HCT116 (cell line): ENCODE results near the gene FILIP1. TPM values are rescaled to one million over a fixed set of nuclear protein-coding genes. Genes with fewer than 3 reads are reported as not detected.

Experiments
- ATAC-seq: fragments of 200-7000 bp; cut with Tn5 transposase; 2 replicates; pipeline ENCODE4 v1.9.1; 2020; ENCODE audit warnings: mild to moderate bottlenecking, moderate library complexity
- BruUV-seq: library from RNA; stranded (reverse); fragments of 400-500 nt; replicated peaks from 2 replicates; lab custom pipeline; 2021; lab: Mats Ljungman, UMichigan
- CTCF ChIA-PET: fragments of 300-600 bp; sonication (Branson Sonifier 250); formaldehyde crosslinking; loops from one replicate; lab custom pipeline; 2021; ENCODE audit warnings: antibody characterized with exemption; lab: Charles Lee
- POLR2A ChIA-PET: fragments of 300-600, 350-600 bp; sonication (Branson Sonifier 250); formaldehyde crosslinking; loops from one replicate; lab custom pipeline; 2021; ENCODE audit warnings: antibody characterized with exemption; lab: Charles Lee
- RAD21 ChIA-PET, 2 experiments: fragments of 300-600 bp; sonication (Branson Sonifier 250); formaldehyde crosslinking; loops; one replicate each; lab custom pipeline; 2023; ENCODE audit warnings: low total read pairs in 2 of 2; ENCODE audit not compliant: uncharacterized antibody in 2 of 2, unreplicated experiment in 2 of 2, low non-redundant PET in 1 of 2; lab: Charles Lee
- DNase-seq: peaks from one replicate; pipeline ENCODE4 v3.0.0-alpha.2; 2010; ENCODE audit warnings: low read depth, low spot score
- H2AFZ ChIP-seq: fragments of 200-600 bp; shearing (Covaris generic), sonication (generic); 2 replicates; pipeline ENCODE4 v1.6.1; 2017; ENCODE audit warnings: low read depth, mixed run types, mixed read lengths, antibody characterized with exemption, low read length; ENCODE audit not compliant: poor library complexity, severe bottlenecking
- H3K27ac ChIP-seq: 2 replicates; pipeline ENCODE4 v1.5.1; 2012; ENCODE audit warnings: low read depth, low read length
- H3K27me3 ChIP-seq: fragments of 200-600 bp; sonication (generic); 2 replicates; pipeline ENCODE4 v1.6.1; 2016; ENCODE audit warnings: mixed run types, low read length, mixed read lengths; ENCODE audit not compliant: insufficient read depth
- H3K36me3 ChIP-seq, 2 experiments: fragments of 200-500 bp in 1 of 2; fragments of 200-600 bp in 1 of 2; sonication (Bioruptor generic) in 1 of 2; sonication (generic) in 1 of 2; 2 replicates each; pipeline versions ENCODE4 v1.5.1 to v1.6.1; 2014 to 2016; ENCODE audit warnings: low read length in 2 of 2, inconsistent platforms in 1 of 2, mixed read lengths in 1 of 2, mixed run types in 1 of 2; ENCODE audit not compliant: insufficient read depth in 2 of 2, control insufficient read depth in 1 of 2
- H3K4me1 ChIP-seq, 2 experiments: fragments of 200-600 bp in 1 of 2; sonication (generic) in 1 of 2; 2 replicates each; pipeline versions ENCODE4 v1.5.1 to v1.6.1; 2012 to 2017; ENCODE audit warnings: low read length in 2 of 2, inconsistent platforms in 1 of 2, mild to moderate bottlenecking in 1 of 2, mixed read lengths in 1 of 2, mixed run types in 1 of 2, moderate library complexity in 1 of 2; ENCODE audit not compliant: insufficient read depth in 2 of 2, control insufficient read depth in 1 of 2
- H3K4me2 ChIP-seq: fragments of 200-600 bp; sonication (generic); 2 replicates; pipeline ENCODE4 v1.6.1; 2017; ENCODE audit warnings: mixed run types, low read length, mixed read lengths
- H3K4me3 ChIP-seq, 2 experiments: fragments of 200-600 bp in 1 of 2; sonication (generic) in 1 of 2; replicated peaks in 1 of 2; 2 replicates each; pipeline ENCODE4 v1.5.1; 2011 to 2016; ENCODE audit warnings: low read length in 2 of 2, control low read depth in 1 of 2, low read depth in 1 of 2, mild to moderate bottlenecking in 1 of 2, mixed read lengths in 1 of 2, mixed run types in 1 of 2
- H3K79me2 ChIP-seq: fragments of 200-600 bp; sonication (generic); 2 replicates; pipeline ENCODE4 v1.6.1; 2017; ENCODE audit warnings: mild to moderate bottlenecking, mixed run types, low read length, moderate library complexity, mixed read lengths; ENCODE audit not compliant: insufficient read depth
- H3K9ac ChIP-seq: fragments of 200-600 bp; sonication (generic); 2 replicates; pipeline ENCODE4 v1.6.1; 2016; ENCODE audit warnings: low read length, mixed read lengths
- H3K9me2 ChIP-seq: fragments of 200-600 bp; sonication (generic), shearing (Covaris generic); 2 replicates; pipeline ENCODE4 v1.6.1; 2017; ENCODE audit warnings: mixed run types, mild to moderate bottlenecking, moderate library complexity; ENCODE audit not compliant: insufficient read depth
- H3K9me3 ChIP-seq, 2 experiments: fragments of 200-500 bp in 1 of 2; fragments of 200-600 bp in 1 of 2; sonication (Bioruptor generic) in 1 of 2; sonication (generic) in 1 of 2; 2 replicates each; pipeline ENCODE4 v1.6.1; 2014 to 2017; ENCODE audit warnings: low read length in 2 of 2, mixed read lengths in 2 of 2, inconsistent platforms in 1 of 2, low read depth in 1 of 2, mild to moderate bottlenecking in 1 of 2, mixed run types in 1 of 2, moderate library complexity in 1 of 2; ENCODE audit not compliant: control insufficient read depth in 1 of 2, insufficient read depth in 1 of 2
- H4K20me1 ChIP-seq: fragments of 200-600 bp; sonication (generic), shearing (Covaris generic); 2 replicates; pipeline ENCODE4 v1.6.1; 2017; ENCODE audit warnings: mixed run types, mild to moderate bottlenecking, moderate library complexity; ENCODE audit not compliant: insufficient read depth
- ATF3 ChIP-seq: IDR thresholded peaks from 2 replicates; pipeline ENCODE4 v1.6.1; 2012
- CBX3 ChIP-seq: IDR thresholded peaks from 2 replicates; pipeline ENCODE4 v1.6.1; 2012; ENCODE audit warnings: low read depth
- CTCF ChIP-seq, 3 experiments: fragments of 200-600 bp in 1 of 3; sonication (generic) in 1 of 3; IDR thresholded peaks in 2 of 3; conservative IDR thresholded peaks in 1 of 3; 2 replicates each; pipeline ENCODE4 v1.5.1; 2012 to 2017; ENCODE audit warnings: low read depth in 2 of 3, low read length in 2 of 3, antibody characterized with exemption in 1 of 3, borderline replicate concordance in 1 of 3, control low read depth in 1 of 3, mild to moderate bottlenecking in 1 of 3, mixed read lengths in 1 of 3, mixed run types in 1 of 3, moderate library complexity in 1 of 3; ENCODE audit not compliant: insufficient read depth in 1 of 3
- EGR1 ChIP-seq: IDR thresholded peaks from 2 replicates; pipeline ENCODE4 v1.6.1; 2012; ENCODE audit warnings: low read depth
- ELF1 ChIP-seq: IDR thresholded peaks from 2 replicates; pipeline ENCODE4 v1.6.1; 2012; ENCODE audit warnings: low read depth, borderline replicate concordance
- EZH2 ChIP-seq: fragments of 200-600 bp; sonication (generic); IDR thresholded peaks from 2 replicates; pipeline ENCODE4 v1.6.1; 2017; ENCODE audit warnings: antibody characterized with exemption, mixed run types
- FOSL1 ChIP-seq: IDR thresholded peaks from 2 replicates; pipeline ENCODE4 v1.6.1; 2012; ENCODE audit warnings: low read depth
- RAD21 ChIP-seq: IDR thresholded peaks from 2 replicates; pipeline ENCODE4 v1.6.1; 2012; ENCODE audit warnings: low read depth, mild to moderate bottlenecking
- SP1 ChIP-seq: IDR thresholded peaks from 2 replicates; pipeline ENCODE4 v1.6.1; 2012; ENCODE audit warnings: low read depth
- intact Hi-C: fragments of 100-400 bp; cut with micrococcal nuclease; formaldehyde crosslinking; loops from 2 replicates; pipeline ENCODE4 v1.10.0; 2022
- total RNA-seq: library from RNA; stranded (reverse); gene quantifications from one replicate; pipeline ENCODE4 v1.2.1, GENCODE V29; 2021; ENCODE audit not compliant: unreplicated experiment

The FILIP1 gene
- total RNA-seq, 1 experiment from 2014 or later: 0.05 TPM

DNA sequence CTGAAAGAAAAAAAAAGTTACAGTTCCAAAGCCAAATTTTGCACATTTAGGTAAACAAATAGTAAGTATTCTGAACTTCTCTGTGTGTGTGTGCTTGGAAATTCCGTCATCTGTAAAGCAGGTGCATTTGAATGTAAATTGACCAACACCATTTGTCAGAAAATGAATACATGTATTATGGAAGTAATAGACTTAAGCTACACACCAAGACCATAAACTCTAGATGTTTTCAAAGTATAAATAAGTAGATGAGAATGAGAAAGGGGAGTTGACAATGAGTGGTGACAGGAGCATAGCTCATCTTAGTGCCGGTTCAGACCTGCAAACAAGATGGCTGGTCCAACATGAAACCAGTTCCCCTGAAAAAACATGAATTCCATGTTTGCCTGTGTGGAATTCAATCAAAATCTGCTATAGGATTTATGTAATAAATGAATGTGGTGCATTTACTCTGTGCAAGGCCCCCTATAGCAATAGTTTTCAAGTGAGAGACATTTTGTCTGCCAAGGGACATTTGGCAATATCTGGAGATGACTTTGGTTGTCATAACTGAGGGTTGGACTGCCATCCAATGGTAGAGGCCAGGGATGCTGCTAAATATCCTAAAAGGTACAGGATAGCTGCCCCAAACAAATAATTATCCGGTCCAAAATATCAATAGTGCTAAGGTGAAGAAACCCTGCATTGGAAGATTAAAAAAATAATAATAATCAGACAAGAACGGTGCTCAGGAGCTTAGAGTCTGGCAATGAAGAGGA, 11.0 kb upstream of the FILIP1 start:
- intact Hi-C loops: no loop called here
- Histone ChIP-seq H2AFZ (no peak overlapping the region), H4K20me1 (no peaks in the 10 kb centered on the region), H3K4me2 (no peak overlapping the region), H3K27ac (no peak overlapping the region), H3K27me3 (no peaks in the 10 kb centered on the region), H3K4me1 (no peaks in the 10 kb centered on the region), H3K36me3 (no peaks in the 10 kb centered on the region), H3K79me2 (no peaks in the 10 kb centered on the region), H3K4me3 (no peak overlapping the region), H3K9ac (no peak overlapping the region), H3K9me2 (no peaks in the 10 kb centered on the region), H3K9me3 (no peaks in the 10 kb centered on the region)
- ChIA-PET RAD21 (no interaction called here), POLR2A (no interaction called here), CTCF (interaction anchor here (0.9 to 1.5 kb wide), 4 partner anchors 137 to 296 kb away, joined by 3 to 4 read pairs (median 4); no protein-coding TSS in a partner anchor)
- no peak for DNase-seq
- TF ChIP-seq SP1 (no peak), CTCF (IDR thresholded peaks at IDR 0.05 in 2 of 3, conservative IDR thresholded peaks at IDR 0.05 in 1 of 3; ENCODE audit: borderline replicate concordance in 1 of 3, insufficient read depth in 1 of 3, low read depth in 2 of 3, low read length in 2 of 3) (peak in 2 of 3 experiments; percentile 10 to 23; a peak in 1 of 6 replicates), ELF1 (no peak), FOSL1 (no peak), EZH2 (no peak), RAD21 (peak; percentile 46), ATF3 (no peak), EGR1 (no peak), CBX3 (no peak)
- no TSS peak for BruUV-seq
- no peak for ATAC-seq
